HepG2 (cell line): Measurements from ENCODE around the gene CACNB4. TPM values are rescaled to one million over a fixed set of nuclear protein-coding genes. Genes with fewer than 3 reads are reported as not detected.
A peak's percentile ranks its signal among the peaks of the same experiment; 100 is the strongest.

Experiments
- ATF7-NPFF ChIP-seq: sonication (generic); formaldehyde crosslinking; IDR thresholded peaks from 2 replicates; pipeline ENCODE4 v1.8.1; 2023; ENCODE audit warnings: mild to moderate bottlenecking, low read depth, missing genetic modification reagents, moderate library complexity
- ATRX ChIP-seq: sonication (generic); formaldehyde crosslinking; IDR thresholded peaks from 2 replicates; pipeline ENCODE4 v1.4.0; 2020; ENCODE audit warnings: missing genetic modification reagents, borderline replicate concordance
- FOXA3 ChIP-seq: IDR thresholded peaks from 2 replicates; pipeline ENCODE4 v1.6.1; 2016; ENCODE audit warnings: missing genetic modification reagents, missing compliant biosample characterization
- GATAD1 ChIP-seq: IDR thresholded peaks from 2 replicates; pipeline ENCODE4 v1.6.1; 2016; ENCODE audit warnings: missing genetic modification reagents, missing compliant biosample characterization
- GATAD2A ChIP-seq: IDR thresholded peaks from 2 replicates; pipeline ENCODE4 v1.6.1; 2016
- KAT8 ChIP-seq: IDR thresholded peaks from 2 replicates; pipeline ENCODE4 v1.6.1; 2016; ENCODE audit warnings: missing genetic modification reagents, missing compliant biosample characterization
- MYC ChIP-seq: sonication (generic); formaldehyde crosslinking; IDR thresholded peaks from 2 replicates; pipeline ENCODE4 v1.9.0; 2021; ENCODE audit warnings: missing genetic modification reagents, borderline replicate concordance
- SALL1 ChIP-seq: sonication (generic); formaldehyde crosslinking; IDR thresholded peaks from 2 replicates; pipeline ENCODE4 v1.8.0; 2022; ENCODE audit warnings: mild to moderate bottlenecking, missing genetic modification reagents
- SIN3A ChIP-seq: IDR thresholded peaks from 2 replicates; pipeline ENCODE4 v1.6.1; 2011; ENCODE audit warnings: low read depth, mild to moderate bottlenecking, control low read depth, low read length, borderline replicate concordance
- TARDBP ChIP-seq: sonication (generic); formaldehyde crosslinking; IDR thresholded peaks from 2 replicates; pipeline ENCODE4 v1.8.0; 2022; ENCODE audit warnings: mild to moderate bottlenecking, missing genetic modification reagents
- XBP1 ChIP-seq: sonication (generic); formaldehyde crosslinking; IDR thresholded peaks from 2 replicates; pipeline ENCODE4 v1.5.0; 2020; ENCODE audit warnings: missing genetic modification reagents
- YY1 ChIP-seq: IDR thresholded peaks from 2 replicates; pipeline ENCODE4 v1.6.1; 2011; ENCODE audit warnings: low read length, low read depth, moderate library complexity, mild to moderate bottlenecking; ENCODE audit not compliant: insufficient read depth, insufficient replicate concordance
- ZFP37 ChIP-seq: sonication (generic); formaldehyde crosslinking; IDR thresholded peaks from 2 replicates; pipeline ENCODE4 v1.4.0; 2020; ENCODE audit warnings: missing genetic modification reagents, borderline replicate concordance
- ZNF20 ChIP-seq: sonication (generic); formaldehyde crosslinking; IDR thresholded peaks from 2 replicates; pipeline ENCODE4 v1.4.0; 2020; ENCODE audit warnings: mild to moderate bottlenecking, moderate library complexity, missing genetic modification reagents
- ZNF343 ChIP-seq: sonication (generic); formaldehyde crosslinking; IDR thresholded peaks from 2 replicates; pipeline ENCODE4 v1.4.0; 2020; ENCODE audit warnings: mild to moderate bottlenecking, missing genetic modification reagents
- ZNF605 ChIP-seq: sonication (generic); formaldehyde crosslinking; IDR thresholded peaks from 2 replicates; pipeline ENCODE4 v1.8.0; 2022; ENCODE audit warnings: mild to moderate bottlenecking, missing genetic modification reagents
- ZNF670 ChIP-seq: sonication (generic); formaldehyde crosslinking; IDR thresholded peaks from 2 replicates; pipeline ENCODE4 v1.8.0; 2022; ENCODE audit warnings: mild to moderate bottlenecking, missing genetic modification reagents, borderline replicate concordance
- ZNF703 ChIP-seq: sonication (generic); formaldehyde crosslinking; IDR thresholded peaks from 2 replicates; pipeline ENCODE4 v1.5.1; 2020; ENCODE audit warnings: missing genetic modification reagents, mild to moderate bottlenecking, moderate library complexity, borderline replicate concordance
- ZNF841 ChIP-seq: sonication (generic); formaldehyde crosslinking; IDR thresholded peaks from 2 replicates; pipeline ENCODE4 v1.8.1; 2023; ENCODE audit warnings: missing genetic modification reagents, borderline replicate concordance
- polyA plus RNA-seq, 8 experiments: library from polyadenylated mRNA; depleted of rRNA in 3 of 8; stranded (reverse) in 7 of 8; unstranded in 1 of 8; fragments of >200 nt; fragmentation: Illumina TruSeq in 4 of 8; extraction: Trizol in 4 of 8; gene quantifications; 2 replicates each; pipeline versions ENCODE4 v1.2.1 to v1.2.3, GENCODE V29; 2011 to 2016; ENCODE audit warnings: low read depth in 4 of 8, missing spikeins in 1 of 8, mixed read lengths in 1 of 8; ENCODE audit not compliant: insufficient read depth in 1 of 8
- total RNA-seq, 5 experiments: library from RNA; depleted of rRNA; stranded (reverse); fragments of >200 nt; fragmentation: Illumina TruSeq; extraction: Trizol; gene quantifications; 2 replicates each; pipeline ENCODE4 v1.2.3, GENCODE V29; 2016; ENCODE audit warnings: low read depth in 1 of 5
- TF ChIP-seq, protein P1 (sequence below): sonication (generic); formaldehyde crosslinking; IDR thresholded peaks from 2 replicates; pipeline ENCODE4 v1.4.0; 2020; ENCODE audit warnings: mild to moderate bottlenecking, missing genetic modification reagents
- TF ChIP-seq, protein P2 (sequence below): sonication (generic); formaldehyde crosslinking; IDR thresholded peaks from 2 replicates; pipeline ENCODE4 v1.5.1; 2020; ENCODE audit warnings: mild to moderate bottlenecking, missing genetic modification reagents, moderate library complexity

Gene CACNB4
- total and polyA plus RNA-seq, 2 of the 13 experiments (the other 11 are each of a cell fraction or from before 2014, with no cell fraction given) = 5.1 to 14.3 TPM

DNA sequence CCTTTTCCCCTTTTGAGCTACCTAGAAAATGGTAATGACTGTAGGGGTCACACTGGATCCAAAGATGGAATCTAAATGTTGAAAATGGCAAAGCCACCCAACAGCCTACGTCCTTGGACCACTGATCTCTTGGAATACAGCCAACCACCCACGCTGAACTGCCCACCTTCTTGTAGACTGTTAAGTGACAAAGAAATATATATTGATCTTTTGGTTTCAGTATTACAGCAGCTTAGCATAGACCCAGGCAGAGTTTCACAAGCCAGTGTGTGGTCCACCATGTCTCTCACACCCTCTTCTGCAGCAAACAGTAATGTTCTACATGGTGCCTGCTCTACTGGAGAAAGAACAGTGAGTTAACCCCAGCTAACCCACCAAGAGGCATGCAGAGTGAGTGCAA, 20.2 kb downstream of the CACNB4 start (continued):
- TF ChIP-seq, protein P1, sequence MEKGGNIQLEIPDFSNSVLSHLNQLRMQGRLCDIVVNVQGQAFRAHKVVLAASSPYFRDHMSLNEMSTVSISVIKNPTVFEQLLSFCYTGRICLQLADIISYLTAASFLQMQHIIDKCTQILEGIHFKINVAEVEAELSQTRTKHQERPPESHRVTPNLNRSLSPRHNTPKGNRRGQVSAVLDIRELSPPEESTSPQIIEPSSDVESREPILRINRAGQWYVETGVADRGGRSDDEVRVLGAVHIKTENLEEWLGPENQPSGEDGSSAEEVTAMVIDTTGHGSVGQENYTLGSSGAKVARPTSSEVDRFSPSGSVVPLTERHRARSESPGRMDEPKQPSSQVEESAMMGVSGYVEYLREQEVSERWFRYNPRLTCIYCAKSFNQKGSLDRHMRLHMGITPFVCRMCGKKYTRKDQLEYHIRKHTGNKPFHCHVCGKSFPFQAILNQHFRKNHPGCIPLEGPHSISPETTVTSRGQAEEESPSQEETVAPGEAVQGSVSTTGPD (CRISPR knock-in tag) = no peak
- TF ChIP-seq ZNF605 = no peak; the same call in 1 of the 2 replicates
- no peak for TF ChIP-seq XBP1 (CRISPR knock-in tag)
- no peak for TF ChIP-seq GATAD1 (CRISPR knock-in tag)
- TF ChIP-seq FOXA3 (CRISPR knock-in tag) = no peak
- TF ChIP-seq, protein P2, sequence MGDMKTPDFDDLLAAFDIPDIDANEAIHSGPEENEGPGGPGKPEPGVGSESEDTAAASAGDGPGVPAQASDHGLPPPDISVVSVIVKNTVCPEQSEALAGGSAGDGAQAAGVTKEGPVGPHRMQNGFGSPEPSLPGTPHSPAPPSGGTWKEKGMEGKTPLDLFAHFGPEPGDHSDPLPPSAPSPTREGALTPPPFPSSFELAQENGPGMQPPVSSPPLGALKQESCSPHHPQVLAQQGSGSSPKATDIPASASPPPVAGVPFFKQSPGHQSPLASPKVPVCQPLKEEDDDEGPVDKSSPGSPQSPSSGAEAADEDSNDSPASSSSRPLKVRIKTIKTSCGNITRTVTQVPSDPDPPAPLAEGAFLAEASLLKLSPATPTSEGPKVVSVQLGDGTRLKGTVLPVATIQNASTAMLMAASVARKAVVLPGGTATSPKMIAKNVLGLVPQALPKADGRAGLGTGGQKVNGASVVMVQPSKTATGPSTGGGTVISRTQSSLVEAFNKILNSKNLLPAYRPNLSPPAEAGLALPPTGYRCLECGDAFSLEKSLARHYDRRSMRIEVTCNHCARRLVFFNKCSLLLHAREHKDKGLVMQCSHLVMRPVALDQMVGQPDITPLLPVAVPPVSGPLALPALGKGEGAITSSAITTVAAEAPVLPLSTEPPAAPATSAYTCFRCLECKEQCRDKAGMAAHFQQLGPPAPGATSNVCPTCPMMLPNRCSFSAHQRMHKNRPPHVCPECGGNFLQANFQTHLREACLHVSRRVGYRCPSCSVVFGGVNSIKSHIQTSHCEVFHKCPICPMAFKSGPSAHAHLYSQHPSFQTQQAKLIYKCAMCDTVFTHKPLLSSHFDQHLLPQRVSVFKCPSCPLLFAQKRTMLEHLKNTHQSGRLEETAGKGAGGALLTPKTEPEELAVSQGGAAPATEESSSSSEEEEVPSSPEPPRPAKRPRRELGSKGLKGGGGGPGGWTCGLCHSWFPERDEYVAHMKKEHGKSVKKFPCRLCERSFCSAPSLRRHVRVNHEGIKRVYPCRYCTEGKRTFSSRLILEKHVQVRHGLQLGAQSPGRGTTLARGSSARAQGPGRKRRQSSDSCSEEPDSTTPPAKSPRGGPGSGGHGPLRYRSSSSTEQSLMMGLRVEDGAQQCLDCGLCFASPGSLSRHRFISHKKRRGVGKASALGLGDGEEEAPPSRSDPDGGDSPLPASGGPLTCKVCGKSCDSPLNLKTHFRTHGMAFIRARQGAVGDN (CRISPR knock-in tag) = no peak
- TF ChIP-seq YY1 = no peak
- TF ChIP-seq ZNF841 (CRISPR knock-in tag) = no peak
- TF ChIP-seq ATRX (CRISPR knock-in tag) = no peak
- no peak for TF ChIP-seq TARDBP (CRISPR knock-in tag)
- peak; percentile 35; the same call in 1 of the 2 replicates for TF ChIP-seq SALL1 (CRISPR knock-in tag)
- no peak for TF ChIP-seq SIN3A
- TF ChIP-seq ZNF20 (CRISPR knock-in tag) = no peak
- TF ChIP-seq GATAD2A = peak; percentile 31; the same call in 1 of the 2 replicates
- TF ChIP-seq ZNF703 = no peak
- TF ChIP-seq ATF7-NPFF = no peak
- TF ChIP-seq MYC (CRISPR knock-in tag) = no peak
- TF ChIP-seq ZNF670 = no peak
- no peak for TF ChIP-seq KAT8 (CRISPR knock-in tag)
- no peak for TF ChIP-seq ZNF343 (CRISPR knock-in tag)
- no peak for TF ChIP-seq ZFP37 (CRISPR knock-in tag)
